OCI-LY3 (cell line): ENCODE results near the gene REEP1.

Source experiments
- EZH2phosphoT487 ChIP-seq: fragments of 200-600 bp; shearing (Covaris generic); IDR thresholded peaks from 2 replicates; pipeline ENCODE4 v1.6.1; 2018; ENCODE audit warnings: antibody characterized with exemption, mixed run types, low read depth
- TF ChIP-seq, protein P1 (sequence below): fragments of 200-600, 300-600 bp; sonication (generic); IDR thresholded peaks from 2 replicates; pipeline ENCODE4 v1.5.1; 2014; ENCODE audit warnings: antibody characterized with exemption, low read length, low read depth

DNA sequence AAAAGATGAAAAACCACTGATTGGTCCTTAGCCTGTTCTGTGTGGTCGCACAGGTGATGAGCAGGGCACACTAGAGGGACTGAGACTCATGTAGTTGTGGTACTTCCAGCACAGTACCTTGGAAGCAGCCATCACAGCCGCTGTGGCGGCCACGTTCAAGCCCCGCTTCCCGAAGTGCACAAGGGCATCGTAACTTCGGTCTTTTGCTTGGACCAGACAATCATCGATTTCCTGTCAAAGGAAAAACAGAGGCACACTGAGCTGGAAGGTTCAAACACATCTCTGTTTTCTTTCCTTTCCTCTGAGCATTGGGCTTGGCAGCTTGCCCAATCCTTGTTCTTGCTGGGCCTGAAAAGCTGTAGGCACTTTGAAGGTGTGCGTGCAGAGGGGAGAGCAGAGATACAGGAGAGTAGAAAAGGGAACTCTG is 85.6 kb downstream of the REEP1 start:
- TF ChIP-seq, protein P1, sequence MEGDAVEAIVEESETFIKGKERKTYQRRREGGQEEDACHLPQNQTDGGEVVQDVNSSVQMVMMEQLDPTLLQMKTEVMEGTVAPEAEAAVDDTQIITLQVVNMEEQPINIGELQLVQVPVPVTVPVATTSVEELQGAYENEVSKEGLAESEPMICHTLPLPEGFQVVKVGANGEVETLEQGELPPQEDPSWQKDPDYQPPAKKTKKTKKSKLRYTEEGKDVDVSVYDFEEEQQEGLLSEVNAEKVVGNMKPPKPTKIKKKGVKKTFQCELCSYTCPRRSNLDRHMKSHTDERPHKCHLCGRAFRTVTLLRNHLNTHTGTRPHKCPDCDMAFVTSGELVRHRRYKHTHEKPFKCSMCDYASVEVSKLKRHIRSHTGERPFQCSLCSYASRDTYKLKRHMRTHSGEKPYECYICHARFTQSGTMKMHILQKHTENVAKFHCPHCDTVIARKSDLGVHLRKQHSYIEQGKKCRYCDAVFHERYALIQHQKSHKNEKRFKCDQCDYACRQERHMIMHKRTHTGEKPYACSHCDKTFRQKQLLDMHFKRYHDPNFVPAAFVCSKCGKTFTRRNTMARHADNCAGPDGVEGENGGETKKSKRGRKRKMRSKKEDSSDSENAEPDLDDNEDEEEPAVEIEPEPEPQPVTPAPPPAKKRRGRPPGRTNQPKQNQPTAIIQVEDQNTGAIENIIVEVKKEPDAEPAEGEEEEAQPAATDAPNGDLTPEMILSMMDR = no peak
- no peak for TF ChIP-seq EZH2phosphoT487
